Measurements from ENCODE around the gene SPAG17. TPM values are rescaled to one million over a fixed set of nuclear protein-coding genes. Genes with fewer than 3 reads are reported as not detected.
A peak's percentile ranks its signal among the peaks of the same experiment; 100 is the strongest.

The SPAG17 gene
- total and polyA plus RNA-seq, 2 donors from 2014 or later = 8.7 to 10.4 TPM

DNA sequence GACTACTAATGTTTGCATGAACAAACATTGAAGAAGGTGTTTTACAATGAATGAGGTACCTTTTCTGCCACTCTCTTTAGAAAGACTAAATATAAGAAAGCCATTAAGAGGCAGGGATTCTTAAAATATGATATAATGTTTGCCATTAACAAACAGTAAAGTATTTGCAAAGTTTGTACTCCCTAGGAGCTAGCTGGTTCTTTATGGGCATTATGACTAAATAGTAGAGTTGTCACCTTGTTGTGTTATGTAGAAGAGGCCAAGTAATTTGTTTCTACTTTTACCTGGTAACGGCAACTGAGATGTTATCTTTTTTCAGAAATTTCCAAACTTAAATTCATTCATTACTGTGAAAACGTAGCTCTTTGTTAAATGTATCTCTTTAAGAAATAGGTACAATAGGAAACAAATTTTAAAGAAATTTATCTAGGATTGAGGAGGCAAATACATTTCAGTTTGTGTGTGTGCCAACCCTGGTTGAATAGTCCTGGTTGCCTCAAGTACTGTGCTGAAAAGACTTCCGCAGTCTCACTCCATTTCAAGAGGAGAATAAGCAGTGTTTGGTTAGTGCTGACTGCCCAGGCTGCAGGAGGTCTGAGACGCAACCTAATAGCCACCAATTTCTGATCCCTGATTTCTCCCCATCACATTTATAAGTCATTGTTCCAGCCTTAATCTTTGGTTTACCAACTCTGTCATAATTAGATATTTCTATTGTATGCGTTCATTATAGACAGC is 203.4 kb downstream of the SPAG17 start:
- Histone ChIP-seq H3K4me3 (ENCODE audit: low read length in 3 of 3) (no peak overlapping the region), H3K4me1 (ENCODE audit: control insufficient read depth in 2 of 3, insufficient read depth in 2 of 3, low read depth in 1 of 3, low read length in 3 of 3) (no peaks in the 10 kb centered on the region), H3K27ac (ENCODE audit: low read depth in 2 of 2, low read length in 2 of 2) (no peak overlapping the region), H3K36me3 (ENCODE audit: control insufficient read depth in 2 of 3, insufficient read depth in 3 of 3, low read length in 3 of 3) (no peaks in the 10 kb centered on the region), H3K9me3 (ENCODE audit: control insufficient read depth in 2 of 3, insufficient read depth in 1 of 3, low read length in 3 of 3) (no peaks in the 10 kb centered on the region), H3K27me3 (ENCODE audit: control insufficient read depth, insufficient read depth, low read length) (no peaks in the 10 kb centered on the region), H3K9ac (ENCODE audit: low read length in 3 of 3) (no peak overlapping the region)
- intact Hi-C loops (cut with DNase I) = no loop called here
- DNase-seq = no peak
- FAIRE-seq = no peak
- no peak for TF ChIP-seq CTCF (IDR thresholded peaks at IDR 0.05; ENCODE audit: borderline replicate concordance, extremely low read depth, insufficient read depth)

GRCh38 chr1:117976381-117976780 is 208.6 kb downstream of the SPAG17 start:
- Histone ChIP-seq H3K4me1 (ENCODE audit: control insufficient read depth in 2 of 3, insufficient read depth in 2 of 3, low read depth in 1 of 3, low read length in 3 of 3) (peaks cover 0 to 6% (median 0%) of the 10 kb centered on the region in 3 donors), H3K4me3 (ENCODE audit: low read length in 3 of 3) (no peak overlapping the region), H3K36me3 (ENCODE audit: control insufficient read depth in 2 of 3, insufficient read depth in 3 of 3, low read length in 3 of 3) (no peaks in the 10 kb centered on the region), H3K27ac (ENCODE audit: low read depth in 2 of 2, low read length in 2 of 2) (peak overlapping the region; percentile 18 to 60), H3K9ac (ENCODE audit: low read length in 3 of 3) (no peak overlapping the region), H3K27me3 (ENCODE audit: control insufficient read depth, insufficient read depth, low read length) (no peaks in the 10 kb centered on the region), H3K9me3 (ENCODE audit: control insufficient read depth in 2 of 3, insufficient read depth in 1 of 3, low read length in 3 of 3) (no peaks in the 10 kb centered on the region)
- peak in 4 of 5 donors; percentile 30 to 74 (median 34) for DNase-seq
- intact Hi-C loops (cut with DNase I) = no loop called here
- FAIRE-seq = no peak
- TF ChIP-seq CTCF (IDR thresholded peaks at IDR 0.05; ENCODE audit: borderline replicate concordance, extremely low read depth, insufficient read depth) = no peak

DNA sequence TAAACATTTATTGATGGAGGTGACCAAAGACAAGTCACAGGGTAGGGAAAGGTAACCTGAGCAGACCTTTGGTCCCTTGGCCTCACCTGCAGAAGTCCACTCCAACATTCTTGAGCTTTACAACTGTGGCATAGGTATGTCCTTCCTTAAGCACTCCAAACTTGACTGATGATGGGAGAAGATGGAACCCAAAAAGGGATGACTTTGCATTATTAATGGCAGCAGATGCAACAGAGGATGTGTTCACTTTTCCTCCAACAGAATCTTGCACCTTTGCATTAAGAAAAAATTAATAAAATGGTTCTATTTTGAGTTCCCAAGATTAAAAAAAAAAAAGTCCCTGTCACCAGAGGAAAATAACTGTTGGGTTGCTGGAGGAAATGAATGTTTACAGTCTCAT is 213.3 kb downstream of the SPAG17 start:
- FAIRE-seq = no peak
- no peaks in the 10 kb centered on the region for H3K9me3 ChIP-seq (ENCODE audit: control insufficient read depth in 2 of 3, insufficient read depth in 1 of 3, low read length in 3 of 3)
- no peaks in the 10 kb centered on the region for H3K36me3 ChIP-seq (ENCODE audit: control insufficient read depth in 2 of 3, insufficient read depth in 3 of 3, low read length in 3 of 3)
- TF ChIP-seq CTCF (IDR thresholded peaks at IDR 0.05; ENCODE audit: borderline replicate concordance, extremely low read depth, insufficient read depth) = no peak
- peaks cover 0 to 6% (median 0%) of the 10 kb centered on the region in 3 donors for H3K4me1 ChIP-seq (ENCODE audit: control insufficient read depth in 2 of 3, insufficient read depth in 2 of 3, low read depth in 1 of 3, low read length in 3 of 3)
- intact Hi-C loops (cut with DNase I) = no loop called here
- no peak overlapping the region for H3K9ac ChIP-seq (ENCODE audit: low read length in 3 of 3)
- DNase-seq = no peak
- no peaks in the 10 kb centered on the region for H3K27me3 ChIP-seq (ENCODE audit: control insufficient read depth, insufficient read depth, low read length)
- no peak overlapping the region for H3K27ac ChIP-seq (ENCODE audit: low read depth in 2 of 2, low read length in 2 of 2)
- H3K4me3 ChIP-seq (ENCODE audit: low read length in 3 of 3) = no peak overlapping the region

Data from kidney (tissue), 14 donors.